Effector memory CD4-positive, alpha-beta T cell (primary cell): ENCODE data around the gene AOPEP.
A peak's percentile ranks its signal among the peaks of the same experiment; 100 is the strongest.
"Not testable (repeated sequence)": the region's sequence is repeated elsewhere in the genome, so short reads cannot be mapped to it uniquely, and the experiment has no call there.

ENCODE experiments used
- DNase-seq, 3 donors: peaks; one replicate each; pipeline ENCODE4 v3.0.0-alpha.2; 2020
- H3K27ac ChIP-seq: 2 replicates; pipeline ENCODE4 v1.7.0; 2013; ENCODE audit warnings: mild to moderate bottlenecking, low read length, moderate library complexity; ENCODE audit not compliant: insufficient read depth, poor library complexity, severe bottlenecking
- H3K27me3 ChIP-seq: replicated peaks from 2 replicates; pipeline ENCODE4 v1.7.0; 2013; ENCODE audit warnings: mild to moderate bottlenecking, low read length; ENCODE audit not compliant: insufficient read depth, control insufficient read depth, poor library complexity, severe bottlenecking
- H3K36me3 ChIP-seq: 2 replicates; pipeline ENCODE4 v1.7.0; 2013; ENCODE audit warnings: mild to moderate bottlenecking, low read length, moderate library complexity; ENCODE audit not compliant: control insufficient read depth, insufficient read depth
- H3K4me1 ChIP-seq: 2 replicates; pipeline ENCODE4 v1.7.0; 2013; ENCODE audit warnings: low read length, mild to moderate bottlenecking; ENCODE audit not compliant: control insufficient read depth, insufficient read depth, poor library complexity, severe bottlenecking
- H3K4me3 ChIP-seq: 2 replicates; pipeline ENCODE4 v1.7.0; 2013; ENCODE audit warnings: low read length, low read depth, mild to moderate bottlenecking; ENCODE audit not compliant: insufficient read depth, poor library complexity, severe bottlenecking
- H3K9me3 ChIP-seq: 2 replicates; pipeline ENCODE4 v1.7.0; 2013; ENCODE audit warnings: mild to moderate bottlenecking, low read length, moderate library complexity; ENCODE audit not compliant: control insufficient read depth

AOPEP gene

GRCh38 chr9:94870465-94870792 lies 143.9 kb downstream of the AOPEP start:
- H3K27me3 ChIP-seq = no peaks in the 10 kb centered on the region
- H3K4me3 ChIP-seq = no peak overlapping the region
- no peaks in the 10 kb centered on the region for H3K9me3 ChIP-seq
- no peak for DNase-seq
- H3K36me3 ChIP-seq = no peaks in the 10 kb centered on the region
- no peak overlapping the region for H3K27ac ChIP-seq
- H3K4me1 ChIP-seq = peaks cover 14% of the 10 kb centered on the region

- DNase-seq = peak; percentile 37 to 59 (median 51)
- peaks cover 14% of the 10 kb centered on the region for H3K4me1 ChIP-seq
Measured at GRCh38 chr9:94870793-94871558, 144.5 kb downstream of the AOPEP start.

GRCh38 chr9:94872083-94872833 lies 145.8 kb downstream of the AOPEP start:
- H3K9me3 ChIP-seq = no peaks in the 10 kb centered on the region
- peaks cover 14% of the 10 kb centered on the region for H3K4me1 ChIP-seq
- no peaks in the 10 kb centered on the region for H3K36me3 ChIP-seq
- no peaks in the 10 kb centered on the region for H3K27me3 ChIP-seq
- no peak overlapping the region for H3K4me3 ChIP-seq
- no peak overlapping the region for H3K27ac ChIP-seq
- DNase-seq = no peak

More at GRCh38 chr9:94870793-94871558, 144.5 kb downstream of the AOPEP start:
- Histone ChIP-seq H3K36me3 (no peaks in the 10 kb centered on the region), H3K9me3 (no peaks in the 10 kb centered on the region), H3K27ac (peak overlapping the region; percentile 43), H3K27me3 (no peaks in the 10 kb centered on the region), H3K4me3 (no peak overlapping the region)

- no peak overlapping the region for H3K27ac ChIP-seq
- H3K4me3 ChIP-seq = no peak overlapping the region
- DNase-seq = no peak
- H3K36me3 ChIP-seq = no peaks in the 10 kb centered on the region
- peaks cover 14% of the 10 kb centered on the region for H3K4me1 ChIP-seq
- no peaks in the 10 kb centered on the region for H3K9me3 ChIP-seq
- H3K27me3 ChIP-seq = no peaks in the 10 kb centered on the region
Measured at GRCh38 chr9:94872891-94873511, 146.5 kb downstream of the AOPEP start.

- no peak overlapping the region for H3K4me3 ChIP-seq
- no peak for DNase-seq
- no peaks in the 10 kb centered on the region for H3K36me3 ChIP-seq
- no peak overlapping the region for H3K27ac ChIP-seq
- no peaks in the 10 kb centered on the region for H3K27me3 ChIP-seq
- H3K9me3 ChIP-seq = no peaks in the 10 kb centered on the region
- peaks cover 20% of the 10 kb centered on the region for H3K4me1 ChIP-seq
Measured at GRCh38 chr9:94874316-94874715, 147.8 kb downstream of the AOPEP start.

- Histone ChIP-seq H3K4me1 (peaks cover 18% of the 10 kb centered on the region), H3K27me3 (no peaks in the 10 kb centered on the region), H3K36me3 (no peaks in the 10 kb centered on the region), H3K27ac (no peak overlapping the region), H3K4me3 (no peak overlapping the region), H3K9me3 (no peaks in the 10 kb centered on the region)
- no peak for DNase-seq
Measured at GRCh38 chr9:94875300-94876020, 149.0 kb downstream of the AOPEP start.

- not testable (repeated sequence) for H3K9me3 ChIP-seq, H3K4me1 ChIP-seq, DNase-seq, H3K36me3 ChIP-seq, H3K4me3 ChIP-seq, H3K27ac ChIP-seq, H3K27me3 ChIP-seq
Measured at GRCh38 chr9:94878804-94879203, 152.3 kb downstream of the AOPEP start.

- no peaks in the 10 kb centered on the region for H3K27me3 ChIP-seq
- no peaks in the 10 kb centered on the region for H3K9me3 ChIP-seq
- H3K4me3 ChIP-seq = no peak overlapping the region
- DNase-seq = no peak
- H3K36me3 ChIP-seq = no peaks in the 10 kb centered on the region
- no peak overlapping the region for H3K27ac ChIP-seq
- peaks cover 7% of the 10 kb centered on the region for H3K4me1 ChIP-seq
Measured at GRCh38 chr9:94879230-94879629, 152.7 kb downstream of the AOPEP start.

GRCh38 chr9:94881023-94881422 lies 154.5 kb downstream of the AOPEP start:
- Histone ChIP-seq H3K9me3 (no peaks in the 10 kb centered on the region), H3K4me1 (peaks cover 7% of the 10 kb centered on the region), H3K27ac (no peak overlapping the region), H3K4me3 (no peak overlapping the region), H3K27me3 (no peaks in the 10 kb centered on the region), H3K36me3 (no peaks in the 10 kb centered on the region)
- DNase-seq = no peak
